ENCODE results near the gene WDR82. TPM values are rescaled to one million over a fixed set of nuclear protein-coding genes. Genes with fewer than 3 reads are reported as not detected.
A peak's percentile ranks its signal among the peaks of the same experiment; 100 is the strongest.

Gene WDR82
- total RNA-seq, 1 donor from 2014 or later = 93.1 TPM

DNA sequence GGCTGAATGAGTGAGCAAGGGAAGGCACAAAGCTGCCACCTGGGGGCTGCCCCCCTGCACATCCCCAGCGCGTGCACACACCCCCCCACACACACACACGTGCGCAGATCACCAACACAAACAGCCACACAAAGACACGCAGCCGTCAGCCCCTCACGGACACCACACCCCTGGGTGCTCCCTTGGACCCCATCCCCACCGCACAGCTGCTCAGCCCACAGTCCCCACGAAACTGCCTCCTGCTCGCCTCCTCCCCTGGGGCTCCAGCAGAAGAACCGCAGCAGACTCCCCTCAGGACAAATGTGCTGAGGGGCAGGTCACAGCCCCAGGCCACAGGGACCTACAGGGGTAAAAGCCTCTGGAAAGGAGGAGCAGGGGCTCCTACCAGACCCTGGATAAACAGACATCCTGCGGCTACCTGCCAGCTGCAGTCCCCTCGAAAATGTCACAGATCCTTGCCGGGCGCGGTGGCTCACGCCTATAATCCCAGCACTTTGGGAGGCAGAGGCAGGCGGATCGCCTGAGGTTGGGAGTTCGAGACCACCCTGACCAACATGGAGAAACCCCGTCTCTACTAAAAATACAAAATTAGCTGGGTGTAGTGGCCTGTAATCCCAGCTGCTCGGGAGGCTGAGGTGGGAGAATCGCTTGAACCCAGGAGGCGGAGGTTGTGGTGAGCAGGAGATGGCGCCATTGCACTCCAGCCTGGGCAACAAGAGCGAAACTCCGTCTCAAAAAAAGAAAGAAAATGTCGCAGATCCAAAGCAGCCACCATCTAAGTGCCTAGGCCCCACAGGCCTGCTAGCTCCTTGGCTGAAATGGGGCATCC, 46.0 kb downstream of the WDR82 start:
- Mint-ChIP-seq H3K4me1 (ENCODE audit: low read depth) (peaks cover 3% of the 10 kb centered on the region), H3K27me3 (no peaks in the 10 kb centered on the region)
- no peak for DNase-seq (ENCODE audit: low spot score, unreplicated experiment)

DNA sequence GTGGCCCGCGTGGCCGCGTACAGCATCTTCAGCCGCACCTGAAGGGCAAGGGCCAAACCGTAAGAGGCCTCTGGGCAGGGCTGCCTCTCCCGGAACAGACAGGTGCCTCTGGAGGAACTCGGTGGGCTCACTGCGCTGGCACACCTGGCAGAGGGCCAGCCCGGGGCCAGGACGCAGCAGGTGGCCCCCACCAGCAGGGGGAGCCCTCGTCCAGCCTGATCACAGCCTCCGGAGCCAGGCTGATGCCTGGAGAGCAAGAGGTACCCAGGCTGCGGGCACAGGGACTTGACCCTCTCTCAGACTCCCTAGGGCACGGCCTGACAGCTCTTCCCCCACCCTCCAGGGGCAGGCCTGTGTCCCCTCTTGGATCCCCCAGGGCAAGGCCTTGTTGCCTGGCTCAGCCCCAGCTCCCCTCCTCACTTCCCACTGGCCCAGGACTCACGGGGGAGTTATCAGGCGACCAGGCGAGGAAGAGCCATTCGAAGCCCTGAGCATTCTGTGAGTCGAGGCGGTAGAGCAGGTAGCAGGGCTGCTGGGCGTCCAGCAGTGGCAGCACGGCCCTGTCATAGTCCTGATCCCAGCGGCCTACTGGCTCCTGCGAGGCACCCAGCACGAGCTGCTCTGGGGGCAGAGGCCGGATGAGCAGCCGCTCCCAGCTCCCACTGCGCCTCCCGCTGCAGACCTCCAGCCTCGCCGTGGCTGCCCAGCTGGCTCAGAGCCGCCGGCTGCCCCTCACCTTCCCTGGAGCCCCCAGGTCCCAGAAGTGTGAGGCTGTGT, 46.8 kb downstream of the WDR82 start:
- H3K4me1 Mint-ChIP-seq (ENCODE audit: low read depth) = no peaks in the 10 kb centered on the region
- H3K27ac Mint-ChIP-seq = no peak overlapping the region

More for the DNA sequence above, 46.0 kb downstream of the WDR82 start:
- H3K4me3 Mint-ChIP-seq (ENCODE audit: low read depth) = no peak overlapping the region
- TF ChIP-seq, protein P1, sequence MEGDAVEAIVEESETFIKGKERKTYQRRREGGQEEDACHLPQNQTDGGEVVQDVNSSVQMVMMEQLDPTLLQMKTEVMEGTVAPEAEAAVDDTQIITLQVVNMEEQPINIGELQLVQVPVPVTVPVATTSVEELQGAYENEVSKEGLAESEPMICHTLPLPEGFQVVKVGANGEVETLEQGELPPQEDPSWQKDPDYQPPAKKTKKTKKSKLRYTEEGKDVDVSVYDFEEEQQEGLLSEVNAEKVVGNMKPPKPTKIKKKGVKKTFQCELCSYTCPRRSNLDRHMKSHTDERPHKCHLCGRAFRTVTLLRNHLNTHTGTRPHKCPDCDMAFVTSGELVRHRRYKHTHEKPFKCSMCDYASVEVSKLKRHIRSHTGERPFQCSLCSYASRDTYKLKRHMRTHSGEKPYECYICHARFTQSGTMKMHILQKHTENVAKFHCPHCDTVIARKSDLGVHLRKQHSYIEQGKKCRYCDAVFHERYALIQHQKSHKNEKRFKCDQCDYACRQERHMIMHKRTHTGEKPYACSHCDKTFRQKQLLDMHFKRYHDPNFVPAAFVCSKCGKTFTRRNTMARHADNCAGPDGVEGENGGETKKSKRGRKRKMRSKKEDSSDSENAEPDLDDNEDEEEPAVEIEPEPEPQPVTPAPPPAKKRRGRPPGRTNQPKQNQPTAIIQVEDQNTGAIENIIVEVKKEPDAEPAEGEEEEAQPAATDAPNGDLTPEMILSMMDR (IDR thresholded peaks at IDR 0.05; ENCODE audit: unreplicated experiment) = peak; percentile 21
- no peaks in the 10 kb centered on the region for H3K9me3 Mint-ChIP-seq (ENCODE audit: low read depth)
- no peak overlapping the region for H3K27ac Mint-ChIP-seq
- peaks cover 2% of the 10 kb centered on the region for H3K36me3 Mint-ChIP-seq (ENCODE audit: insufficient read depth)

DNA sequence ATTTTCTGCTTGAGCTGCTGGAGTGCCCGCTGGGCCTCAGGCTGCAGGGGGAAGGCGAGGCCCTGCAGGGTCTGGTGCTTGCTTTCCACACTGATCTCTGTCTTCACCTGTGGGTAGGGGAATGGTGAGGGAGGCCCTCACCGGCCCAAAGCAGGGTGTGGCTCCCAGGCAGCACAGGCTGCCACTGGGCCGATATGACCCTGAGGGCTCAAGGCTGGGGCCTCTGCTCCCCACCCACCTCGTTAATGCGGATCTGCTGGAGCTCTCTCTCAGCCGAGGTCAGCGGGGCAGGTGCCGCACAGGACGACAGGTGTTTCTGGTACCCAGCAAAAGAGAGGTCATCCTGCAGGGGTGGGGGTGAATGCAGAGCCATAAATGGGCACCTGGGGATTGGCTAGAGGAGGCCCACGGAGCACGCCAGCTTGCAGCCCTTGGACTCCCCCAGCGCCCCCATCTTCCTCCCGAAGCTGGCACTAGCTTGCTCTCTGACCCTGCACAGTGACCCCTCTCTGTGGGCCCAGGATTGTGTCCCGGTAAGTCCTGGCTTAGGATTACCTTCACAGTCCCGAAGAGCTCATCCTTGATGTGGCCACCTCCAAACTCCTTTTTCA, 47.5 kb downstream of the WDR82 start:
- Mint-ChIP-seq H3K27me3 (no peaks in the 10 kb centered on the region), H3K4me3 (ENCODE audit: low read depth) (no peak overlapping the region), H3K27ac (no peak overlapping the region), H3K4me1 (ENCODE audit: low read depth) (no peaks in the 10 kb centered on the region), H3K9me3 (ENCODE audit: low read depth) (no peaks in the 10 kb centered on the region), H3K36me3 (ENCODE audit: insufficient read depth) (peaks cover 2% of the 10 kb centered on the region)
- DNase-seq (ENCODE audit: low spot score, unreplicated experiment) = no peak
- TF ChIP-seq, protein P1 (IDR thresholded peaks at IDR 0.05; ENCODE audit: unreplicated experiment) = no peak

More for the DNA sequence above, 46.8 kb downstream of the WDR82 start:
- TF ChIP-seq, protein P1 (IDR thresholded peaks at IDR 0.05; ENCODE audit: unreplicated experiment) = peak; percentile 80
- Mint-ChIP-seq H3K9me3 (ENCODE audit: low read depth) (no peaks in the 10 kb centered on the region), H3K36me3 (ENCODE audit: insufficient read depth) (peaks cover 2% of the 10 kb centered on the region), H3K4me3 (ENCODE audit: low read depth) (no peak overlapping the region), H3K27me3 (no peaks in the 10 kb centered on the region)
- peak; percentile 64 for DNase-seq (ENCODE audit: low spot score, unreplicated experiment)

DNA sequence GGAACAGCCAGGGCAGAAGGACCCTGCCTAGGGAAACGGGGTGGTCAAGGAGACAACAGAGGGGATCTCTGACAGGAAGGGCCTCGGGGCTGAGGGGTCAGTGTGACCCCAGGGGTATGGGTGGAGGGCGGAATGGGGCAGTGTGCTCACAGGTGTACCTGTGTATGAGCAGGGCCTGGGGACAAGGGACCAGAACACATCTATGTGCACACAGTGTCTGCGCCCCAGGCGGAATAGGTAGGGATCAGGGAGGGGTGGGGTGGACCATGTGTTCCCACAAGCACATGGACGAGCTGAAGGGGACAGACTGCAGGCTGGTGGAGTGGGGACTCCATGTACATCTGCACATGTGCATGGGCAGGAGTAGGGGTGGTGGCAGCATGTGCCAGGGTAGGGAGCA, 48.0 kb downstream of the WDR82 start:
- H3K4me3 Mint-ChIP-seq (ENCODE audit: low read depth) = no peak overlapping the region
- H3K27me3 Mint-ChIP-seq = no peaks in the 10 kb centered on the region
- peaks cover 2% of the 10 kb centered on the region for H3K36me3 Mint-ChIP-seq (ENCODE audit: insufficient read depth)
- H3K9me3 Mint-ChIP-seq (ENCODE audit: low read depth) = no peaks in the 10 kb centered on the region
- H3K27ac Mint-ChIP-seq = no peak overlapping the region
- no peaks in the 10 kb centered on the region for H3K4me1 Mint-ChIP-seq (ENCODE audit: low read depth)
- no peak for DNase-seq (ENCODE audit: low spot score, unreplicated experiment)
- TF ChIP-seq, protein P1 (IDR thresholded peaks at IDR 0.05; ENCODE audit: unreplicated experiment) = no peak

DNA sequence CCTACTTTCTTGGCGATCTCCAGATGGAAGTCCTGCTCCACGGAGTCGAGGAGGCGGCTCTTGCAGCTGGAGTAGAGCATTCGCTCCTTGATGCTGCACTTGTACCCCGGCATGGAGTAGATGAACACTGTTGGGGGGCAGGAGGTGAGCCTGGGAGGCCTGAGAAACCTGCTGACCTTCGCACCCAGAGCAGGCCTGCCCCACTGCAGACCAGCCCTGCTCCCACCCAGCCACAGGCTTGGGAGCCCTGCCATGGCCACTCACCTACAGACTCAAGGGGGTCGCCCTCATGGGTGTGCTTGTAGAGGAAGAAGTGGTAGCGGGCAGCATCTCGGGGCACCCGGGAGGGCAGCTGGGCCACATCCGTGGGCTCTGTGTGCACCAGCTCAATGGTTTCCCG, 48.8 kb downstream of the WDR82 start:
- TF ChIP-seq, protein P1 (IDR thresholded peaks at IDR 0.05; ENCODE audit: unreplicated experiment) = no peak
- Mint-ChIP-seq H3K36me3 (ENCODE audit: insufficient read depth) (peaks cover 2% of the 10 kb centered on the region), H3K4me3 (ENCODE audit: low read depth) (no peak overlapping the region), H3K4me1 (ENCODE audit: low read depth) (no peaks in the 10 kb centered on the region), H3K27me3 (no peaks in the 10 kb centered on the region), H3K9me3 (ENCODE audit: low read depth) (no peaks in the 10 kb centered on the region), H3K27ac (no peak overlapping the region)
- no peak for DNase-seq (ENCODE audit: low spot score, unreplicated experiment)

Data from progenitor cell of endocrine pancreas (in vitro differentiated cells).